ENCODE measurements around the gene LORICRIN.

DNA sequence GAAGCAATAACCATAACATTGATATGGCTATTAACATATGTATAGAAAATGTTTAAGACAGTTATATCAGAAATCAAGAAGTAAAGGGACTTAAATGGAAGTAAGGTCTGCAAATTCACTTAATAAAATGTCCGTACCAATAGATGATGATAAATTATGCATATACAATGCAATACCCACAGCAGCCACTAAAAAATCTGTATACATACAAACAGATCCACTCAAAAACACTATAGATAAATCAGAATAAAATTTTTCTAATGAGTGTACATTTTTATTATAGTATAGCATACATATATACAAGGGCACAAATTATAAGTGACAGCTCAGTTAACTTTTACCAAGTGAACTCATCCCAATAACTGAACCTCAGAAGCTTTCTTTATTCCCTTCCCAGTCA is 6.0 kb downstream of the LORICRIN start:
- TF ChIP-seq POLR2A (IDR thresholded peaks at IDR 0.05) (no peak), EP300 (IDR thresholded peaks at IDR 0.05) (no peak)
- TF ChIP-seq, protein P1, sequence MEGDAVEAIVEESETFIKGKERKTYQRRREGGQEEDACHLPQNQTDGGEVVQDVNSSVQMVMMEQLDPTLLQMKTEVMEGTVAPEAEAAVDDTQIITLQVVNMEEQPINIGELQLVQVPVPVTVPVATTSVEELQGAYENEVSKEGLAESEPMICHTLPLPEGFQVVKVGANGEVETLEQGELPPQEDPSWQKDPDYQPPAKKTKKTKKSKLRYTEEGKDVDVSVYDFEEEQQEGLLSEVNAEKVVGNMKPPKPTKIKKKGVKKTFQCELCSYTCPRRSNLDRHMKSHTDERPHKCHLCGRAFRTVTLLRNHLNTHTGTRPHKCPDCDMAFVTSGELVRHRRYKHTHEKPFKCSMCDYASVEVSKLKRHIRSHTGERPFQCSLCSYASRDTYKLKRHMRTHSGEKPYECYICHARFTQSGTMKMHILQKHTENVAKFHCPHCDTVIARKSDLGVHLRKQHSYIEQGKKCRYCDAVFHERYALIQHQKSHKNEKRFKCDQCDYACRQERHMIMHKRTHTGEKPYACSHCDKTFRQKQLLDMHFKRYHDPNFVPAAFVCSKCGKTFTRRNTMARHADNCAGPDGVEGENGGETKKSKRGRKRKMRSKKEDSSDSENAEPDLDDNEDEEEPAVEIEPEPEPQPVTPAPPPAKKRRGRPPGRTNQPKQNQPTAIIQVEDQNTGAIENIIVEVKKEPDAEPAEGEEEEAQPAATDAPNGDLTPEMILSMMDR (IDR thresholded peaks at IDR 0.05), result no peak

All from ovary (tissue), 3 donors.